ENCODE data around the gene PRAMEF10.
A peak's percentile ranks its signal among the peaks of the same experiment; 100 is the strongest.
"Not testable (repeated sequence)": the region's sequence is repeated elsewhere in the genome, so short reads cannot be mapped to it uniquely, and the experiment has no call there.

PRAMEF10 gene

GRCh38 chr1:12898170-12898569, at the start of gene PRAMEF10:
Gene PRAMEF10 (minus strand): TSS chr1:12898270. CDS start chr1:12895847, 2,423 bp downstream.
- not testable (repeated sequence) for DNase-seq

- not testable (repeated sequence) for DNase-seq
Observed at GRCh38 chr1:12947480-12947879, 49.4 kb upstream of the PRAMEF10 start, which contains the start of gene PRAMEF6. Gene PRAMEF6 (minus strand): TSS chr1:12947580. CDS start chr1:12942518, 5,062 bp downstream.

- DNase-seq = not testable (repeated sequence)
Observed at GRCh38 chr1:12924368-12924767, 26.3 kb upstream of the PRAMEF10 start.

GRCh38 chr1:12921749-12922148, 23.7 kb upstream of the PRAMEF10 start:
- DNase-seq = peak; percentile 2

GRCh38 chr1:12916310-12916709, 18.2 kb upstream of the PRAMEF10 start, which contains the start of gene PRAMEF7:
Gene PRAMEF7 (plus strand): TSS chr1:12916610. CDS start chr1:12917693, 1,083 bp downstream.
- DNase-seq = not testable (repeated sequence)

- not testable (repeated sequence) for DNase-seq
Observed at GRCh38 chr1:12903793-12904572, 5.9 kb upstream of the PRAMEF10 start.

GRCh38 chr1:12899186-12899585, 1.1 kb upstream of the PRAMEF10 start:
- DNase-seq = not testable (repeated sequence)

GRCh38 chr1:12886101-12886500, 12.0 kb downstream of the PRAMEF10 start, which contains the start of gene PRAMEF4:
Gene PRAMEF4 (minus strand): TSS chr1:12886201. CDS start chr1:12883394, 2,807 bp downstream.
- DNase-seq = not testable (repeated sequence)

- DNase-seq = not testable (repeated sequence)
Observed at GRCh38 chr1:12878453-12878852, 19.6 kb downstream of the PRAMEF10 start.

GRCh38 chr1:12863131-12863880, 34.8 kb downstream of the PRAMEF10 start:
- not testable (repeated sequence) for DNase-seq

GRCh38 chr1:12856786-12857185, 41.3 kb downstream of the PRAMEF10 start, which contains the start of gene PRAMEF2:
Gene PRAMEF2 (plus strand): TSS chr1:12857086. CDS start chr1:12859010, 1,924 bp downstream.
- DNase-seq = not testable (repeated sequence)

- DNase-seq = no peak
Observed at GRCh38 chr1:12851779-12852178, 46.3 kb downstream of the PRAMEF10 start.

- DNase-seq = not testable (repeated sequence)
Observed at GRCh38 chr1:12848620-12849019, 49.5 kb downstream of the PRAMEF10 start, which contains the start of gene HNRNPCL1. Gene HNRNPCL1 (minus strand): TSS chr1:12848720. CDS start chr1:12848289, 431 bp downstream.
